Epithelial cell of proximal tubule (primary cell): Measurements from ENCODE around the gene CNN1. TPM values are rescaled to one million over a fixed set of nuclear protein-coding genes. Genes with fewer than 3 reads are reported as not detected.
"Not testable (repeated sequence)": the region's sequence is repeated elsewhere in the genome, so short reads cannot be mapped to it uniquely, and the experiment has no call there.

Experiments
- DNase-seq: peaks from one replicate; pipeline ENCODE4 v3.0.0-alpha.2; 2011; ENCODE audit warnings: low read depth
- H3K4me3 ChIP-seq: 2 replicates; pipeline ENCODE4 v1.5.1; 2011; ENCODE audit warnings: low read depth, mild to moderate bottlenecking, low read length
- CTCF ChIP-seq: conservative IDR thresholded peaks from 2 replicates; pipeline ENCODE4 v1.5.1; 2012; ENCODE audit warnings: low read depth, mild to moderate bottlenecking, low read length
- total RNA-seq: library from RNA; depleted of rRNA; stranded (reverse); fragments of >200 nt; gene quantifications from 2 replicates; pipeline ENCODE4 v1.2.3, GENCODE V29; 2015

CNN1 gene
- total RNA-seq, 1 donor from 2014 or later = 16.1 TPM

DNA sequence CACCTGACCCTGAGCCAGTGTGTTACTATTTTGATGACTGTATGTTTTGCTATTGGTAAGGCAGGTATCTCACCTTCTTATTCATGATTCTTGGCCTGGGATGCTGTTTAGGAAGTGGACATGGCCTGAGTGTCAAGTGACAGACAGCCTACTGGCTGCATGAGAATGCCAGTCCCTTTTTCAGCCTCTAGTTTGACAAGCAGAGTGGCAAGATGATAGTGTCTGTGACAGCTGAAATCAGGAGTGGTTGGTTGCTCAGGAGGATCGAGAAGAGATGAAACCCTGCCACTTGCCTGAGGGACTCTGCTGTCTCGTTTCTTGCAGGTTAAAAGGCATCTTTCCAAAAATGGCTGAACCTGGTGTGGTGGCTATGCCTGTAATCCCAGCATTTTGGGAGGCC is 27.5 kb downstream of the CNN1 start:
- no peak for TF ChIP-seq CTCF
- H3K4me3 ChIP-seq = no peak overlapping the region
- DNase-seq = no peak

GRCh38 chr19:11570039-11570462 is 31.4 kb downstream of the CNN1 start:
- DNase-seq = no peak
- no peak for TF ChIP-seq CTCF
- no peak overlapping the region for H3K4me3 ChIP-seq

DNA sequence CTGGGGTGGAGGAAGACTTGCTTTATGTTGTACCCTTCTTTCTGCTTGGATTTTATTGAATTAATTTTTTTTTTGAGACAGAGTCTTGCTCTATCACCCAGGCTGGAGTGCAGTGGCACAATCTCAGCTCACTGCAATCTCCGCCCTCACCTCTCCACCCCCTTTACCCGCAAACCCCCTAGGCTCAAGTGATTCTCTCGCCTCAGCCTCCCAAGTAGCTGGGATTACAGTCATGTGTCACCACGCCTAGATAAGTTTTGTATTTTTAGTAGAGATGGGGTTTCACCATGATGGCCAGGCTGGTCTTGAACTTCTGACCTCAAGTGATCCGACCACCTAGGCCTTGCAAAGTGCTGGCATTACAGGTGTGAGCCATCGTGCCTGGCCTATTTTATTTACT is 34.7 kb downstream of the CNN1 start:
- not testable (repeated sequence) for H3K4me3 ChIP-seq, DNase-seq

DNA sequence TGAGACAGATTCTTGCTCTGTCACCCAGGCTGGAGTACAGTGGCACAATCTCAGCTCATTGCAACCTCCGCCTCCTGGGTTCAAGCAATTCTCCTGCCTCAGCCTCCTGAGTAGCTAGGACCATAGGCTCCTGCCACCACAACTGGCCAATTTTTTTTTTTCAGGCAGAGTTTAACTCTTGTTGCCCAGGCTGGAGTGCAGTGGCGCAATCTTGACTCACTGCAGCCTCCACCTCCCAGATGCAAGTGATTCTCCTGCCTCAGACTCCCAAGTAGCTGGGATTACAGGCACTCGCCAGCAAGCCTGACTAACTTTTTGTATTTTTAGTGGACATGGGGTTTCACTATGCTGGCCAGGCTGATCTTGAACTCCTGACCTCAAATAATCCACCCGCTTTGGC is 35.1 kb downstream of the CNN1 start:
- not testable (repeated sequence) for DNase-seq, H3K4me3 ChIP-seq

DNA sequence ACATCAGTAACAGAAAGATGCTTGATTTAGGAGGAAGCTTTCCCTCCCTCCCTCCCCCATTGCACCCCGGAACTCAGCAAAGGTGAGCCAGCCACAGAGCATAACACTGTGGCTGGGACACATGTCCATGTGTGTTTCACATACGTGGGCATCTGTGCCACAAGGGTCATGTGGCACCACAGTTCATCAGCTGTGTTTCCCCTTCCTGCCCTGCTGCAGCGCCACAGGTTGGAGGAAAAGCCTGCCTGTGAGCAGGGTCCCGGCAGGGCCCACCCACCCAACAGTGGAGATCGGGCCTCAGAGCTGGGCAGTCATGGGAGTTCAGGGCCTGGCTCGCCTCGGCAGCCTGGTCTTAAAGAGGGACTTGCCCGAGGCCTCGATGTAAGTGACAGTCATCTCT is 36.0 kb downstream of the CNN1 start:
- DNase-seq = no peak
- H3K4me3 ChIP-seq = no peak overlapping the region
- TF ChIP-seq CTCF = no peak

DNA sequence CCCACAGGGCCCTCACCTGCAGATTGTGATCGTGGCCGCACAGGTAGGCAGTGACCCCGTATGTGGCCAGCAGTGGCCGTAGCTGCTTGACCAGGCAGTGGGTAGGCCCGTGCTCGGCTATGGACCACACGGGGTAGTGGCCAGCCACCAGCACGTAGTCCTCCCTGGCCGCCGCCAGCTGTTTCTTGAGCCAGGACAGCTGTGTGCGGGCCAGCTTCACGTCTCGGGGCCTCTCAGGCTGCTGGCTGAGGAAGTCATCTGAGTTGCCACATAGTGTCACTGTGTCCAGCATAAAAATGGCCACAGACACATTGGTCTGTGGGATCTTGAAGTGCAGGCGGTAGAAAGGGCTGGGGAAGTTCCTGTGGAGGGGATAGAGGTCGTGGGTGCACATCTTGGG is 37.6 kb downstream of the CNN1 start:
- DNase-seq = no peak
- no peak for TF ChIP-seq CTCF
- H3K4me3 ChIP-seq = no peak overlapping the region

DNA sequence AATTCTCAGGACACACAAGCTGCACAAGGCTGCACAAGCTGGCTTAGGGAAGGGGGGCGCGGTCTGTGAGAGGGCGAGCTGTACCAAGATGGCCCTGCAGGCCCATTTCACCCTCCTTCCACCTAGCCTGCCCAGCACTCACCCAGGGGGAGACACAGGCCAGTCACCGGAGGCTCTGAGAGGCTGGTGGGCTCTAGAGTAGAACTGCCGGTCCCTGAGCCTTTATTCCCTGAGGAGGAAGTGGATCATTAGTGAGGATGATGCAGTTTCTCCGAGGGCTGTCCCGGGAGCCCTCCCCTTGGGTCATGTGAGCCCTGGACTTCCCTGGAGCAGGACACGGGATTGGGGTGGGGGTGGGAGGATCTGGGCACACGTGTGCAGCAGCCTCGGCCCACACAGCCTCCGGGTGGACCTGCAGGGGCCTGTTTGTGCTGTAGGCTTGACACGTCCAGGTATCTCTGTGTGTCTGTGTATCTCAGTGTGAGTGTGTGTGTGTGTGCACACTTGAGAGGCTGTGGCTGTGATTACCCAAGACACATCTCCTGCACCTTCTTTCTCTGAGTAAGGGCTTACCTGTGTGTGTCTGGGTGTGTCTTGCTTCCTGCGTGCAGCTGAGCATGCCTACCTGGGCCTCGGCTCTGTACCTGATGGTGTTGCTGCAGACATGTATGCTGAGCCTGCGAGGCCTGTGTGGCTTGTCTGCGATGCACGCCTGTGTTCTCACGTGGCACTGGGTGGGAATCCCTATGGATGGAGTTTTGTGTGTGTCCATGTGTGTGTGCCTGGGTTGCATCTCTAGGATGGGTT is 39.0 kb downstream of the CNN1 start, which contains the start of gene ACP5:
TSS of gene ACP5 (minus strand) at position 195 of the 807 bp plus-strand sequence. CDS start 328 bp downstream, outside the sequence.
- no peak for DNase-seq
- TF ChIP-seq CTCF = no peak
- H3K4me3 ChIP-seq = peak within 1 kb of the TSS; percentile 50
